ENCODE measurements around the gene AQP1.

DNA sequence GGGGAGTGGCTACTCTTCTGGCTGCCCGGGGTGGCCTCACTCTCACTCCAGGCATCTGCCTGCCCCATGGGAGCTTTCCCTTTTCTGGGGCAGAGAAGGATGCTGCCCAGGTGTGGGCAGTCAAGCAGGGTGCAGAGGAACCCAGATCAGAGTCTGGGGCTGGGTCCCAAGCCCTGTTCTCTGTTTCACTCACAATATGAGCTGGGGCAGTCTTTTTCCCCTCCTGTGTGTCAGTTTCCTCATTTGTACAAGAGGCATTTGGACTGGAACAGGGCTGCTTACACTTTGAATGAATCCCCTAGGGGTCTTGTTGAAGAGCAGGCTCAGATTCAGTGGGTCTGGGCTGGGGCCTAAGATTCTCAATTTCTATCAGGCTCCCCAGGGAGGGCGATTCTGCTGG, 38.4 kb upstream of the AQP1 start:
- TF ChIP-seq, protein P1, sequence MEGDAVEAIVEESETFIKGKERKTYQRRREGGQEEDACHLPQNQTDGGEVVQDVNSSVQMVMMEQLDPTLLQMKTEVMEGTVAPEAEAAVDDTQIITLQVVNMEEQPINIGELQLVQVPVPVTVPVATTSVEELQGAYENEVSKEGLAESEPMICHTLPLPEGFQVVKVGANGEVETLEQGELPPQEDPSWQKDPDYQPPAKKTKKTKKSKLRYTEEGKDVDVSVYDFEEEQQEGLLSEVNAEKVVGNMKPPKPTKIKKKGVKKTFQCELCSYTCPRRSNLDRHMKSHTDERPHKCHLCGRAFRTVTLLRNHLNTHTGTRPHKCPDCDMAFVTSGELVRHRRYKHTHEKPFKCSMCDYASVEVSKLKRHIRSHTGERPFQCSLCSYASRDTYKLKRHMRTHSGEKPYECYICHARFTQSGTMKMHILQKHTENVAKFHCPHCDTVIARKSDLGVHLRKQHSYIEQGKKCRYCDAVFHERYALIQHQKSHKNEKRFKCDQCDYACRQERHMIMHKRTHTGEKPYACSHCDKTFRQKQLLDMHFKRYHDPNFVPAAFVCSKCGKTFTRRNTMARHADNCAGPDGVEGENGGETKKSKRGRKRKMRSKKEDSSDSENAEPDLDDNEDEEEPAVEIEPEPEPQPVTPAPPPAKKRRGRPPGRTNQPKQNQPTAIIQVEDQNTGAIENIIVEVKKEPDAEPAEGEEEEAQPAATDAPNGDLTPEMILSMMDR (optimal IDR thresholded peaks at IDR 0.05 in 1 of 3, IDR thresholded peaks at IDR 0.05 in 1 of 3, conservative IDR thresholded peaks at IDR 0.05 in 1 of 3; ENCODE audit: extremely low read depth in 1 of 3, insufficient read depth in 2 of 3, low read length in 3 of 3), result no peak
- no peak for TF ChIP-seq EZH2 (IDR thresholded peaks at IDR 0.05; ENCODE audit: low read length)
